ENCODE results near the gene SIX3.

SIX3 gene

DNA sequence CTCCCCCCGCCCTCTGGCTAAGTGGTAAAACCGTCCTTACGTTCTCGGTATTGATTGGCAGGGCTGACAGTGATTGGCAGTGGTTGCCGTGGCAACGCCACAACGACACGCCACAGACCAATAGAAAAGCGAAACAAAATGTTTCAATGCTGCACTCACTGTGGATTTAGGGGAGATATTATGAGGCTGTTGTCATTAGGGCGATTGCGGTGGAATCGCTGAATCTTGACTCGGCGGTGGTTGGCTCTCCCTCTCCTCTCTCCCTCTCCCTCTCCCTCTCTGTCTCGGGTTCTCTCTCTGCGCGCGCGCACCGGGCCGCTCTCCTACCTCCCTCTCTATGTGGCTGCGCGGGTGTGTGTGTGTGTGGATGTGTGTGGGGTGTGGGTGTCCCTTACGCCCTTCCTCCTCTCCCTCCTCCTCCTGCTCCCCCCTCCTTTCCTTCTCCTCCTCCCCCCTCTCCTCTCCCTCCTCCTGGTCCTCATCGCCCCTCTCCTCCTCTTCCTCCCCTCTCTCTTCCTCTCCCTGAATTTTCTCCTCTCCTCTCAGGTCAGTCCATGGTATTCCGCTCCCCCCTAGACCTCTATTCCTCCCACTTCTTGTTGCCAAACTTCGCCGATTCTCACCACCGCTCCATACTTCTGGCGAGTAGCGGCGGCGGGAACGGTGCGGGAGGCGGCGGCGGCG is at the start of gene SIX3:
TSS of gene SIX3 (plus strand) at position 152 of the 684 bp plus-strand sequence. CDS start at position 555, 403 bp downstream.
- DNase-seq (ENCODE audit: low spot score): no peak
- no peak for FAIRE-seq

DNA sequence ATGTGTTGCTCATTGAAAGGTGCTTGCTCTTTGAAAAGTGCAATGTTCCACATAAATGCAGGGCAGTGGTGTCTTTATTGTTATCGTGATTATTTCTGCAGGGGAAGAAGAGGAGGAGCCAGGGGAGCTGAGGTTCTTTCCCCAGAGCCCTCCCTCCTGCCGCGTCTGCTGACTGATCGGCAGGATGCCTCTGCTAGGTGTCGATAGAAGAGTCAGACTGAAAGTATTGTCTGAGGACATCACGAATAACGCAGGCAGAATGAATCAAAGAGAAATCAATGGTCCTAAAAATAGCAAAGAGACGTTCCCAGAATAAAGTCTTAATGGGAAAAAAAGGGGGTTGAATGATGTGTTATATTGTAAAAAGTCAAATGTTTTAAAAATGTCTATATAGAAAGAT is 47.4 kb upstream of the SIX3 start:
- FAIRE-seq: no peak
- no peak for DNase-seq (ENCODE audit: low spot score)

DNA sequence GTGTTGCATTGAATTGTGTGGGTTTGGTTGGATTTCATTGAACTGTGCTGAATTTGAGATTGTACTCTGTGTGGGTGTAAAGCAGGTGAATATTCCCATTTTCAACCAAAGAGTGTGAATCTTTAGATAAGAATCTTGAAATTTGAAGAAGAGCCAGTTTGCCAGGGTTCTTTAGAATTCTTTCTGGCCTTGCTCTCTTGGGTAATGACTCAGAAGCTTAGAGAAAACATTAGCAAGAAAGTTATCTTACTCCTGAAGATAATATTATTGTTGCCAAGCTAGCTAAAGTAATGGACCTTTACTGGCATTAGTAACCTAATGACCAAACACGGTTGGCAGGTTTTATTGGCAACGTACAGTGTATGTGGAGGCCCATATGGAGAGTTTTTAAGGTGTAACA is 46.4 kb upstream of the SIX3 start:
- DNase-seq (ENCODE audit: low spot score) (no peak), FAIRE-seq (no peak)

DNA sequence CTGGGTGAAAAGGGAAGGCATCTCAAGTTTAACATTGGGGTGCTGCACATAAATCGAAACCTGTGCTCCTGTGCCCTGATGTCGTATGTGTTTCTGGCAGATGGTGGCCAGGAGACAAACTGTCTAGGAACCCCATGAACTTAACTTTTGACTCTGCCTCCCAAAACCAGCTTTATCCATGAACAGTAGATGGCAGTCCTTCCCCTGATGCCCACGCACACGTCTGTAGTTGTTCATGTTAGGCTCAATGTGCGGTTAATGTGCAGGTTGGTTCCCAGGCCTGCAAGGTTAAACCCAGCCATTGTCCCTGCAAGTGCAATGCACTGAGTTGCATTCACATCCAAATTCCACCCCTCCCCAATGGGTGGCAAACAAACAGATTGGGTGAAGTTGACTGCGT is 44.1 kb upstream of the SIX3 start:
- DNase-seq (ENCODE audit: low spot score): no peak
- FAIRE-seq: no peak

DNA sequence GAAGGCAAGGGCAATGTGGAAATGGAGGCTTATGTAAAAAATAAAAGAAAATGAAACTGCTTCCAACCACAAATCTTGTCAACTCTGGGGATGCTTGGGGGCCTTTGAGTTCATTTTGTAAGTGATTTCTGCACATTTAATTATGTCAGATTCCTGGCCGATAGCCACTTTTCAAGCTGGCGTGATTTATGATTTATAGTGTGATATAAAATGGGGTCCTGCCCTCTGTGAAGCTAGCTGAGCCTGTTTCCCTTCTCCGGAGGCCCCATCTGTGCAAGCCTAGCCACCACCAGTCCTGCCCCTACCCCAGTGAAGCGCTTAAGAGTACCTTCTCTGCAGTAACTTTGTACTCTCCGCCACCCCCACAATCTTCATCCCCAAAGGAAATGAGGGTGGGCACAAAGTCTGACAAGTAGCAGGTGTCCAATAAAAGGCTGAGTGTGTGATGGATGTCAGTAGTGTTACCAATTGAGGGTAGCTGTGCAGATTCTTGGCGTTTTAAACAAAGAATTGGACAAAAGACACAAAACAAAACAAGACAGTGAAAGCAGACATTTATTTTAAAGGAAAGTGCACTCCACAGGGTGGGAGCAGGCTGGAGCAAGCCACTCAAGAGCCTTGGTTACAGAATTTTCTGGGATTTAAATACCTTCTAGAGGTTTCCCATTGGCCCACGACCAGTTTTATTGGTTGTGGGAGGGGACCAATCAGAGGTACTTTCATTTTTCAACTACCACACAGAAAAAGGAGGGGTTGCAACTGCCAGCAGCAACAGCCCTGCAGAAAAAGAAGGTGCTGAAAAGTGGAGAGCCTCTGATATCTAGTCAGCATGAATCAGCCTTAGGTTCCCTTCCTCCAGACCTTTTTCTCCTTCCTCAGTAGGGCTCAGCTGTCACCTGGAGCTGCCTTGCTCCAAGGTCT is 39.0 kb upstream of the SIX3 start:
- DNase-seq (ENCODE audit: low spot score) (no peak), FAIRE-seq (no peak)

DNA sequence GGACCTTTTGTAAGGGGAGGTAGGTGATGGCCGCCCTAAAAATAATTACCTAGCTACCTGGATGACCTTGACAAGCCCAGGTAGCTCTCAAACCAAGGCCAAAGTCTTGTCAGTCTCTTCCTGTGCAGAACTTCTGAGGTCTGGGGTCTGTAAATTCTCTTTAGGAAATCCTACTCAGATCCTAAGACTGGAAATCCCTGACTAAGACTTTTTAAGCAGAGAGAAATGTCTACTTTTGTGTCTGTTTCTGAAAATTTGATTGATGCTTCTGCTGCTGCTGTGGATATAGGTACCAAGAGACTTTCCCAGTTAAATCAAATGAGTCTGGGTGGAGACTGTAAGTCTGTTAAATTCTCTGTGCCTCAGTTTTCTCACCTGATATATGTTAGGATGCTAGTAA is 36.9 kb upstream of the SIX3 start:
- FAIRE-seq: no peak

DNA sequence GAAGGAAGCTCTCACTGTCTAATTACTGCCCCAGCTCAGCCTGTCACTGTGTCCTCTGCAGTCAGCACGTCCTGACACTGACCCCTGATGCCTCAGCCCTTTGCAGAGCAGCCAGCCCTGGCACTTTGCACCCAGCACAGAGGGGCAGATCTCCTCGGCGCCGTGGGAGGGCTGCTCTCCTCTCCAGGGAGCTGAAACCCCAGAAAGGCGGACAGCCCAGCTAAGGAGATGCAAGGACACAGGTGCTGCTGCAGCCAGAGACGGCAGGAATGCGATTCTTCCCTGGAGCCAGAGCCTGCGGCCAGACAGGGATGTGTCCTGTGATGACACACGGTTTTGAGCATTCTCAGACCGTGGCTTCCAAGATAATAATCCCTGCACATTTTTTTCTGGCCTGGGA is 34.5 kb upstream of the SIX3 start:
- FAIRE-seq: no peak
- DNase-seq (ENCODE audit: low spot score): no peak

More for the DNA sequence above, 36.9 kb upstream of the SIX3 start:
- DNase-seq (ENCODE audit: low spot score): no peak

DNA sequence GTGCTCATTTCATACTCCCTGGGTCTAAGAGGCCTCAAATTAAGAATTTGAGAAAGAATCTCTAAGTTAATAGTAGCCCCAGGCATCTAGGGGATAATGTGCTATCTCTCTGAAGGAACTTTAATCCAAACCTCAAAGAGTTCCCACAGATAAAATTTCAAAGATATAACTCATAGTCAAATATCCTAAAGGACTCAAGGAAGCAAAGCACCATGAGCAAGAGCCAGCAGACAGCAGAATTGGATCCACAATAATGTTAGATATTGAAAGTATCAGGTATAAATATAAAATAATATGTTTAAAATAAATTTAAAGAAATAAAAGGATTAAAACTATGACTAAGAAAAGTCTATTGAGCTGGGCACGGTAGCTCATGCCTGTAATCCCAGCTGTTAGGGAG is 31.7 kb upstream of the SIX3 start:
- FAIRE-seq: no peak
- DNase-seq (ENCODE audit: low spot score): no peak

DNA sequence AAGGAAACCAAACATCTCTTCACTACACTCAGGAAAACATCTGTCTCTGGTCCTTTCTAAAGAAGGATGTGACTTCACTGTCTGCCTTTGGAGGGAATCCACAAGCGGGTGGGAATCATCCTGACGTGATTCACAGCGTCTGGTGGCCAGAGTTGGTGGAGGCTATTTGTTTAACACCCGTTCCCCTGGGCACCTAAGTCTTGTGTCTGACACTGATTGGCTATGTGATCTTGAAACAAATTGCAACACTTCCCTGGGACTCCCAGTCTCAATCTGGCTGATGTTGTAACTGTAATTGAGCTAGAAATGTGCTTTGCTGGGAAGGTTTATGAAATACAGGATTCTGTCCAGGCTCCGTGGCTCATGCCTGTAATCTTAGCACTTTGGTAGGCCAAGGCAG is 28.8 kb upstream of the SIX3 start:
- FAIRE-seq: no peak

DNA sequence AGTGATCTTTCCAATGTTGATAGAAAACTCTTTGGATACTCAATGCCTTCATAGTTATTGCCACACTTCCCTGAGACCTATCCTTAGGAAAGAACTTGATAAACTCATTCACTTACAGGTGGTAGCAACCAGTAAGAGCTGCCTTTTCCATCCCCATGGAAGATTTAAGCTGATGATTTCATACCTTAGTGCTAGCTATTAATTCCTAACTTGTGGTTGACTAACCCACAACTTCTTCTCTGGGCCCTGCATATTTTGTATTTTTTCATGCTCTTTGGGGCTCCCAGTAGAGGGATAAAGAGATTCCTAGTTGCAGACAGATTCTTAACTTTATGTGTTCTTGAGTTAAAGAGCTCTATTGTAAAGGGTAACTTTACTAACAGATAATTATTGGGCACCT is 25.2 kb upstream of the SIX3 start:
- FAIRE-seq (peak; percentile 84), DNase-seq (ENCODE audit: low spot score) (peak; percentile 40)

More for the DNA sequence above, 28.8 kb upstream of the SIX3 start:
- DNase-seq (ENCODE audit: low spot score): peak; percentile 44

DNA sequence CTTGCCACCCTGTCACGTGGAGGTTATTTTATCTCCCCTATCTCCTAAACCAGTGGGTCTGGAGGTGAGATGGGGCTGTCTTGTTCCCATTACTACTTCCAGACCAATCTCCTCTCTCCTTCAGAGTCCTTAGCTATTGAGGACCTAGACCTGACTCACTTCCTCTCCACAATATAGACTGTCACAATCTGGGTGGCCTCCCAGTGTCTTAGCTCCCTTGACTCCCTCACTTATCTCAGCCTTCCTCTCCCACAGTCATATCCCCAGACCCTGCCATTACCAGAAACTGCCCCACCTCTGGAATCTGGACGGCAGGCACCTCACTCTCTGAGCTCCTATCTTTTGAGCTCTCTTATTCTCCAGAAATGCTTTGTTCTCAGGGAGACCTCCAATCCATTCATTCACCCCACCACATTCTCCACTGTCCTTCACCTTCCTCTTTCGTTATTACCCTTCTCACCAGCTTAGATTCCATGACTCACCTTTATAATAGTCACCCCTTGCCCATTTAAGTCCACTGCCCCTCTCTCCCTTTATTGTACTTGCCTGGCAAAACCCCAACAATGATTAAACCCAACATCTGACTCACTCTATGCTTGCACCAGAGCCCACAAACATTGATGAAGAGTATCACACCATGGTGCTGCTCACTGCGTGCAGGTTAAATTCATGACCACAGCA is 23.3 kb upstream of the SIX3 start:
- FAIRE-seq (peak; percentile 83), DNase-seq (ENCODE audit: low spot score) (peak; percentile 81)

DNA sequence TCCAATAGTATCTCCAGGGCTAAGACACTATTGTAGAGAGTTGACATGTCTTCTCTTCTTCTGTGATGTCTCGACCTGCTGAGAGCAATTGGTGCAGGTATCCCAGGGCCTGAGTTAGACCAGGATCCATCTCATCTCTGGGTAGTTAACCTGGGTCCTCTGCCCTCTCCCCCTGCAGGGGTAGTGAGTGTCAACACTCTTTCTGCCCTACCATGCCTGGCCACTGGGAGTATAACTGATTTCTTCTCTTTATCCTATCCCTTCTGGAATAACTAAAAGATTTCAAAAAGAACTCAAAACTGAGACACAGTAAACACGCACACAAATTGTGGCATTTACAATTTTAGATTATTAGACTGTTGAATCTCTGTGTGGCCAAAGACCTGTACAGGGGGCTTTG is 20.8 kb upstream of the SIX3 start:
- FAIRE-seq (no peak), DNase-seq (ENCODE audit: low spot score) (no peak)

DNA sequence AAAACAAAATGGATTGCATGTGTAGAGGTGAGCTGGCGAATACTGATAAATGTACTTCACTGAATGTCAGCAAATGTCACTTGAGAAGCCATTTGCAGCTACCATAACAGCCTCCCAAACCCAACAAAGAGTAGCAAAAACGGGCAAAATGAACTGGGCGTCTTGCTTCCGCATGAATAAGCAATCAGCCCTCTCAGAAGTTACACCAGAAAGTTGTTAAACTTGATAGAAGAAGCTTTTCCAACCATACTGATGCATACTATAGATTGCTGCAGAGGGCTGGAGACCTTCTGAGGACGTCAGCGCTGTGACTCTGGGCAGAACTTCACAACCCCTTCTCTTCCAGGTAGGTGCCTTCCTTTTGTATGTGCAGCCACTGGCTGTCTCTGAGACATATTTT is 18.7 kb upstream of the SIX3 start:
- DNase-seq (ENCODE audit: low spot score) (no peak), FAIRE-seq (no peak)

DNA sequence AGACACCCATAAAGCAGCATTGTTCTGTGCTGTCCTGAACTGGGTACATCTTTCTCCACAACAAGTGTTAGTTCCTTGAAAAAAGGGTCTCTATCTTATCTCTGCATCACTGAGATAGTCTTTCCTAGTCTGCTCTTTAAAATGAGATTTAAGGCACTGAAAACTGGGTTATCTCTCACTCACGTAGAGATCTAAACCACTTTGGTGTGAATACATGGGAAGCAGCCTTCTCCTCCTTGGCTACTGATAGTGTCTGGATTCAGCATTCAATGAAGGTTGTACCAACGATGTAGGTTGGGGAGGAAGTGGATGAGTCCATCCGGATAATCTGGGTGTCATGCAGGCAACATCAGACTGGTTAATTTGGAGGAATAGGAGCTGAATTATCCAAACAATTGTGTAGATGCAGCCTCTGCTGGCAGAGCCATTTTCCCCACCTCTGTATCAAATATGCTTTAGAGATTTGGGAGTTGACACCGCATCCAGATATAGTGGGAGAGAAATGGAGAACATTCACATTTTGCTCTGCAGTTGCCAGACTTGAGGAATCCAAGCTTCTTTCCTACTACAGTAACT is 15.9 kb upstream of the SIX3 start:
- DNase-seq (ENCODE audit: low spot score): no peak

DNA sequence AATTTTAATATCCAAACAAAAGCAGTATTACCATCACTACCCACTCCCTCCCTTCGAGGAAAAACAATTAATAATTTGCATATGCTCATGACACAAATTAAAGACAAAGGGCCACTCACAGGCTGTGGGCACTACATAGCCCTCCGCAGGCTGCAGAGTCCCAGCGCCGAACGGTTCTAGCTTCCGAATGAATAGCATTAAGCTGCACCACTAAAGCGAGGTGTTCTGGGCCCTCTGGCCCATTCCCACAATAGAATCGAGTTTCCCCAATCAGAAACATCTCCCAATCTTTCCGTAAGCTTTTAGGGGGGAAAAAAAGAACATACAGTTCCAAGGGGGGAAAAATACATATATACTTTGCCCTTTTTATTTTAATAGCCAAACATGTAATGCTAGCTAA is 14.5 kb upstream of the SIX3 start:
- FAIRE-seq (no peak), DNase-seq (ENCODE audit: low spot score) (no peak)

More for the DNA sequence above, 15.9 kb upstream of the SIX3 start:
- no peak for FAIRE-seq

DNA sequence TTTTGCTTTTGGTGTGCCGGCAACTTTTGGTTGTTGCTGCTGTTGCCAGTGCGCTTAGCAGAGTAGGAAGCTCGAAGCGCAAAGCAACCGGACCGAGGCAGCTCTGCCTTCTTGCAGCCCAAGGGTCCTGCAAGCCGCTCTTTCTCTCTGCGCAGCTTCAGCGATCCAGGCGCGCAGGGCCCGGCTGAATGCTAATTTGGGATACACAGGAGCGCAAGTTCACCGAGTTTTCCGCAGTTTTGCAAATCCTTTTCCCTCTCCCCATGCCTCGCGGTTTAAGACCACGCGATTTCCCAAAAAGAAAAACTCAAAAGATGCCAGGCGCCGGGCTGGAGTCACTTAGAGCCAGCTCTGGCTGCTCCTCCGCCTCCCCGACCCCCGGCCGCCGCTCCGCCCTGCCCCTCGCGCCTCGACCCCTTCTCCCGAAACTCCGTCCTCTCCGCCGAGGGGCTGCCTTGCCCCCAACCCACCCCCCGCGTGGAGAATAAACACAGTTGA is 13.5 kb upstream of the SIX3 start:
- DNase-seq (ENCODE audit: low spot score) (no peak), FAIRE-seq (no peak)

DNA sequence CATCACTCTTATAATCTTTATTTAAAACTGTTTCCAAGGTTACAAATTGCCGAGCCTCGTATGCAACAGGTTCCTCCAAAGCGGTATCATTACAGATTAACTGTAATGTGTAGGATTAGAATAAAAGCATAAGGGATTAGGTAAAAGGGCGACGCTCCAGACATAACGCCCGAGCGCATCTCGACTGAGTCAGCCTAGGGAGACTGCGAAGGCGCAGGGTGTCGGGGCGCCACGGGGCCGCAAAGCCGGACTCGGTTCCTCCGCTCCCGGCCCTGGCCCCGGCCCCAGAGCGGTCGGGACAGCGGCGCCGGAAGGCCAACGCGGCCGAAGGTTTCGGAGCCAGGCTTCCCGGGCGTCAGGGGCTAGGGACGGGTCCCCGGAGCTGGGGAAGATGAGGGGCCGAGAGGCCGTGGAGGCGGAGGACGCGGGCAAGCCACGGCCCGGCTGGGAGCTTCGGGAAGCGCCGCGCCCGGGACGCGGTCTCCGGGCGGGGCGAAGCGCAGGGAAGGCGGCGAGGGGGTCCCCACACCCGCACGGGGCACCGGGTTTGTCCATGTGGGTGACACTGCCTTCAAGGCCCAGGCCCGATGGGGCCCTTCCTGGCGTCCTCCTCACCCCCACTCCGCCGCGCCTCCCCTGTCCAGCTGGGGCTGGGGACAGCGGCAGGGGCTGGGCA is 12.9 kb upstream of the SIX3 start:
- DNase-seq (ENCODE audit: low spot score): no peak
- no peak for FAIRE-seq

DNA sequence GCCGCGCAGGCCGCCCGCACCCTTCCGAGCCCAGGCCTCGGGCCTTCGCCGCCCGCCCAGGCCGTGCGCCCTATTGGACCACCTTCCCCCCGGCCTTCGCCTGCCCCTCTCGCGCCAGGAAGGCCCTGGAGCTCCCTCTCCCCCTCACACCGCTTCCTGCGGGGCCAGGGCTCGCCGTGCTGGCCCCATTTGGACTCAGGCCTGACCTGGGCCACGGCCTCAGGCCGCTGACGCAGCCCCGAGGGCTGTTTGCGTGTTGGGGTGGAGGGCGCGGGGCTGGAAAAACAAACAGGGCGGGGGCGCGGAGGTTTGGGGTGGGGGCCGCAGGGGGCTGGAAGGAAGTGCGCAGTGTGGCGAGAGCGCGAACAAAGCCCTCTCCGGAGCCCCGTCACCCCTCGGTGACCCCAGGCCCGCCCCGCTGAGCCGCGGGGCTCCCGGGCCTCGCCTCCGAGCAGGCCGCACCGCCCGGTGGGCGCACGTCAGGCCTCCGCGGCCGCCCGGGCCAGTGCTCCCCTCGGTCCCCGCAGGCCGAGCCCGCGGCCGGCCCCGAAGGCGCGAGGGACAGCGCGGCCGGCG is 12.3 kb upstream of the SIX3 start:
- FAIRE-seq (no peak), DNase-seq (ENCODE audit: low spot score) (no peak)

DNA sequence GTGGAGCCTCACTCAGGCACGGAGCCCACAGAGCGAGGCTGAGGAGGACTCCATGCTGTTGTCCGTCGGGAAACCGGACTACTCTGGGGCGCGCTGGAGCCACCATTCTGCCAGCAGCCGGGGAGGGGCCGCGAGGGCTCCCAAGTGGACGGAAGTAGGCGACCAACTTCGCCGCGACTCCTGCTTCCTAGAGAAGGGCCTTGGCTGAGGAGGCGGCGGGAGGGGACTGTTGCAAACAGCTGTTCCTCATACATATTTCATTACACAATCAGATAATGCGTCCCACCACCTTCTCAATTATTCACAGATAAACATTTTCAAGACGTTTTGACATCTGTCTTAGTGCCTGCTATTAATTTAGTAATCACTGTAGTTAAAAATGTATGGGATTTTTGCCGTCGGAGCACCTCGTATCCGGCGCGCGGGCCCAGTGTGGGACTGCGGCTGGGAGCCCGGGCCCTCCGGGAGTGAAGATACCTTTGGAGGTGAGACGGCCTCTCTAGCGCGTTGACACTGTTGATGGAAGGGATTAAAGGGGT is 11.7 kb upstream of the SIX3 start:
- DNase-seq (ENCODE audit: low spot score): no peak
- no peak for FAIRE-seq
